ENCODE data around the gene SLC38A4.
"Not testable (repeated sequence)": the region's sequence is repeated elsewhere in the genome, so short reads cannot be mapped to it uniquely, and the experiment has no call there.

SLC38A4 gene

GRCh38 chr12:46774322-46774633 lies 51.5 kb downstream of the SLC38A4 start:
- no peak for DNase-seq

GRCh38 chr12:46773586-46774321 lies 52.0 kb downstream of the SLC38A4 start:
- DNase-seq: no peak

GRCh38 chr12:46771268-46771827 lies 54.4 kb downstream of the SLC38A4 start:
- no peak for DNase-seq

GRCh38 chr12:46770501-46771183 lies 55.2 kb downstream of the SLC38A4 start:
- no peak for DNase-seq

GRCh38 chr12:46764005-46764404 lies 61.8 kb downstream of the SLC38A4 start:
- DNase-seq: no peak

GRCh38 chr12:46763230-46763629 lies 62.6 kb downstream of the SLC38A4 start:
- DNase-seq: no peak

- DNase-seq: no peak
Measured at GRCh38 chr12:46754550-46754949, 71.2 kb downstream of the SLC38A4 start.

GRCh38 chr12:46752396-46752795 lies 73.4 kb downstream of the SLC38A4 start:
- no peak for DNase-seq

GRCh38 chr12:46751173-46751572 lies 74.6 kb downstream of the SLC38A4 start:
- DNase-seq: no peak

GRCh38 chr12:46749322-46749721 lies 76.5 kb downstream of the SLC38A4 start:
- no peak for DNase-seq

- DNase-seq: no peak
Measured at GRCh38 chr12:46744283-46744682, 81.5 kb downstream of the SLC38A4 start.

GRCh38 chr12:46743456-46743855 lies 82.3 kb downstream of the SLC38A4 start:
- no peak for DNase-seq

- not testable (repeated sequence) for DNase-seq
Measured at GRCh38 chr12:46742271-46742670, 83.5 kb downstream of the SLC38A4 start.

- DNase-seq: no peak
Measured at GRCh38 chr12:46725332-46725731, 100.5 kb downstream of the SLC38A4 start.

GRCh38 chr12:46723629-46724419 lies 102.0 kb downstream of the SLC38A4 start:
- DNase-seq: no peak

GRCh38 chr12:46722394-46723185 lies 103.2 kb downstream of the SLC38A4 start:
- DNase-seq: no peak

GRCh38 chr12:46718495-46718894 lies 107.3 kb downstream of the SLC38A4 start:
- no peak for DNase-seq

GRCh38 chr12:46717868-46718267 lies 107.9 kb downstream of the SLC38A4 start:
- DNase-seq: no peak

- DNase-seq: no peak
Measured at GRCh38 chr12:46717159-46717558, 108.6 kb downstream of the SLC38A4 start.
